T-cell (primary cell): Measurements from ENCODE around the gene CC2D2A. TPM values are rescaled to one million over a fixed set of nuclear protein-coding genes. Genes with fewer than 3 reads are reported as not detected.

Experiments
- ATAC-seq, 4 experiments: fragments of 200-7000 bp in 3 of 4; fragments of 150-1000 bp in 1 of 4; cut with Tn5 transposase; replicated peaks in 1 of 4; 1 replicate in 3 of 4; 2 replicates in 1 of 4; pipeline ENCODE4 v1.10.0; 2021; ENCODE audit warnings: moderate library complexity in 3 of 4, mild to moderate bottlenecking in 2 of 4, moderate number of reproducible peaks in 1 of 4
- CTCF ChIA-PET, 2 donors: fragments of 300-600 bp; sonication (Branson Sonifier 250); formaldehyde crosslinking; loops; one replicate each; lab custom pipeline; 2022; ENCODE audit warnings: antibody characterized with exemption in 2 of 2; lab: Charles Lee
- POLR2A ChIA-PET, 2 donors: fragments of 300-600 bp; sonication (Branson Sonifier 250); formaldehyde crosslinking; loops; one replicate each; lab custom pipeline; 2022; ENCODE audit warnings: antibody characterized with exemption in 2 of 2; lab: Charles Lee
- DNase-seq, 35 experiments: peaks; one replicate each; pipeline versions ENCODE4 v3.0.0 to v3.0.0-alpha.2; 2013 to 2023
- H3K27ac ChIP-seq: one replicate; pipeline ENCODE4 v1.5.1; 2013; ENCODE audit warnings: low read length
- H3K27me3 ChIP-seq, 2 experiments: replicated peaks in 1 of 2; 1 replicate in 1 of 2; 2 replicates in 1 of 2; pipeline versions ENCODE4 v1.6.1 to v1.7.0; 2013; ENCODE audit warnings: low read length in 1 of 2, mixed read lengths in 1 of 2; ENCODE audit not compliant: control insufficient read depth in 2 of 2, insufficient read depth in 2 of 2; ENCODE audit errors: extremely low read depth in 1 of 2
- H3K36me3 ChIP-seq, 2 donors: 1 replicate in 1 of 2; 2 replicates in 1 of 2; pipeline versions ENCODE4 v1.6.1 to v1.7.0; 2013; ENCODE audit warnings: low read length in 1 of 2; ENCODE audit not compliant: control insufficient read depth in 2 of 2, insufficient read depth in 1 of 2; ENCODE audit errors: extremely low read depth in 1 of 2
- H3K4me1 ChIP-seq, 2 experiments: 1 replicate in 1 of 2; 2 replicates in 1 of 2; pipeline versions ENCODE4 v1.6.1 to v1.7.0; 2013; ENCODE audit warnings: low read length in 2 of 2, mixed read lengths in 1 of 2; ENCODE audit not compliant: insufficient read depth in 2 of 2, control insufficient read depth in 1 of 2; ENCODE audit errors: extremely low read depth in 1 of 2
- H3K4me3 ChIP-seq, 2 donors: 1 replicate in 1 of 2; 2 replicates in 1 of 2; pipeline versions ENCODE4 v1.5.1 to v1.7.0; 2013; ENCODE audit warnings: mild to moderate bottlenecking in 2 of 2, low read length in 1 of 2, moderate library complexity in 1 of 2; ENCODE audit not compliant: control insufficient read depth in 1 of 2; ENCODE audit errors: extremely low read depth in 1 of 2
- H3K9me3 ChIP-seq: 2 replicates; pipeline ENCODE4 v1.7.0; 2013
- H3K27ac Mint-ChIP-seq, 2 donors: one replicate each; pipeline ENCODE4 v1.8.0; 2020 to 2021; ENCODE audit warnings: mild to moderate bottlenecking in 2 of 2, mixed read lengths in 2 of 2
- H3K27me3 Mint-ChIP-seq, 2 donors: one replicate each; pipeline ENCODE4 v1.8.0; 2021 to 2022; ENCODE audit warnings: mixed read lengths in 2 of 2
- H3K36me3 Mint-ChIP-seq: one replicate; pipeline ENCODE4 v1.8.0; 2021; ENCODE audit warnings: mixed read lengths
- H3K4me1 Mint-ChIP-seq, 3 donors: one replicate each; pipeline ENCODE4 v1.8.0; 2020 to 2022; ENCODE audit warnings: mixed read lengths in 3 of 3, mild to moderate bottlenecking in 1 of 3
- H3K4me3 Mint-ChIP-seq, 3 donors: one replicate each; pipeline ENCODE4 v1.8.0; 2020 to 2022; ENCODE audit warnings: mild to moderate bottlenecking in 3 of 3, mixed read lengths in 3 of 3, moderate library complexity in 3 of 3
- H3K9me3 Mint-ChIP-seq, 3 donors: one replicate each; pipeline ENCODE4 v1.8.0; 2020 to 2022; ENCODE audit warnings: mixed read lengths in 3 of 3
- WGBS: methylation state at CpG from one replicate; pipeline ENCODE4 v1.1.5; 2013; ENCODE audit warnings: missing lambda C conversion rate; ENCODE audit not compliant: insufficient coverage; 5-methylcytosine and 5-hydroxymethylcytosine counted together
- total RNA-seq, 35 experiments: library from RNA in 6 of 35; stranded (reverse) in 6 of 35; fragments of 120-200 nt in 1 of 35; gene quantifications; one replicate each; pipeline versions ENCODE4 v1.2.1 to v1.2.4 and lab custom pipeline; 2013 to 2026

The CC2D2A gene
- total RNA-seq, 5 donors from 2014 or later (not counting 1 experiment from before 2014, with no cell fraction given) = 0.16 to 1.1 (median 0.40) TPM

DNA sequence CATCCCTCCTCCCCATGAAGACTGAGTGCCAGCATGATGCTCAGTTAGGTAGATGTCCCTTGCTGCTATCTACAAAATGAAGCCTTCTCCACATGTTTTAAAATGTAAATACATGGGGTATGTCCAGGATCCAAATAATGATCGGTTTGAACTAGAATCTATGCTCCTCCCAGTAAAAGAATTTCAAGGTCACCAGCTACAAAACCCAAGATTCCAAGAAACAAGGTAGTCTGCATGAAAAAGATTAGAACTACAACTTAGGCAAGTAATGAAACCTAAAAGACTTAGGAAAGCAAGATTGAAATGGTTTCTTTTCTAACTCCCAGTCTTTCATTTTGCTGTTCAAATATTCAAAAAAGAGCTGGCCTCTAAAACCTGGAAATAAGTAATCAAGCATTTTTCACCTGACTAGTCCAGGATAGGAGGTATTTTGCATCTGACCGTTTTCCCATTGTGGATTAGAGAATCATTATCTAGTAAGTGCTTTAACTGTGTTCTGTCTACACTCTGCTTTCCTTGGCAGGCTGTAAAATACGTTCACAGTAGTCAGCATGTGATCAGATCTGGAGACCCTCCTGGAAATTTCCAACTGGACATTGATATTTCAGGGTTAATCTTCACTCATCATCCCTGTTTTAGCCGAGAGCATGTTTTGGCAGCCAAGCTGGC is 57.4 kb downstream of the CC2D2A start:
- Mint-ChIP-seq H3K4me1 (no peaks in the 10 kb centered on the region), H3K36me3 (peaks cover 12% of the 10 kb centered on the region), H3K27ac (no peak overlapping the region), H3K9me3 (no peaks in the 10 kb centered on the region), H3K4me3 (no peak overlapping the region), H3K27me3 (no peaks in the 10 kb centered on the region)
- Histone ChIP-seq H3K4me3 (no peak overlapping the region), H3K27ac (no peak overlapping the region), H3K36me3 (no peaks in the 10 kb centered on the region), H3K27me3 (no peaks in the 10 kb centered on the region), H3K4me1 (no peaks in the 10 kb centered on the region), H3K9me3 (no peaks in the 10 kb centered on the region)
- DNase-seq (no peak), ATAC-seq (no peak)
- ChIA-PET CTCF (no interaction called here), POLR2A (no interaction called here)
- WGBS = 83% methylated on average over 2 of the region's 4 CpGs

DNA sequence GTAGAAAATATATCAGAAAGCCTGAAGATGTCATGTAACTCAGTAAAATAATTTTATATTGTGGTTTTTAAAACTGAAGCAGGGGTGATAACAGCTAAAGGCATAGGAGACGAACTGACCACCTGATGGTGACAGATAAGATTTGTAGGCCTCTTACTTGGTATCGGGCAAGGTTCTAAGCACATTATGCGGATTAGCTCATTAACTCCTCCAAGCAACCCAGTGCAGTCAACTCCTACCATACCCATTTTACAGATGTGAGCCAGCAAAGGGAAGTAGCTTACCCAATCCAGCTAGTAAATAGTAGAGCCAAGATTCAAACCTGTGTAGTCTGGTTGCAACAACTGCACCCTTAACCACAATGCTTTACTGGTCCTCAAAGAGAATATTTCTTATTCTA is 62.1 kb downstream of the CC2D2A start:
- no peak overlapping the region for H3K27ac ChIP-seq
- H3K9me3 Mint-ChIP-seq = no peaks in the 10 kb centered on the region
- no peaks in the 10 kb centered on the region for H3K4me1 Mint-ChIP-seq
- H3K27me3 ChIP-seq = no peaks in the 10 kb centered on the region
- H3K36me3 Mint-ChIP-seq = peaks cover 6% of the 10 kb centered on the region
- no peak overlapping the region for H3K27ac Mint-ChIP-seq
- H3K4me3 ChIP-seq = no peak overlapping the region
- no peaks in the 10 kb centered on the region for H3K27me3 Mint-ChIP-seq
- POLR2A ChIA-PET = no interaction called here
- H3K4me3 Mint-ChIP-seq = no peak overlapping the region
- ATAC-seq (no peak), DNase-seq (no peak)
- no CpG with 5 or more reads among the region's 3 CpGs for WGBS
- no peaks in the 10 kb centered on the region for H3K9me3 ChIP-seq
- no peaks in the 10 kb centered on the region for H3K36me3 ChIP-seq
- CTCF ChIA-PET = no interaction called here
- no peaks in the 10 kb centered on the region for H3K4me1 ChIP-seq

DNA sequence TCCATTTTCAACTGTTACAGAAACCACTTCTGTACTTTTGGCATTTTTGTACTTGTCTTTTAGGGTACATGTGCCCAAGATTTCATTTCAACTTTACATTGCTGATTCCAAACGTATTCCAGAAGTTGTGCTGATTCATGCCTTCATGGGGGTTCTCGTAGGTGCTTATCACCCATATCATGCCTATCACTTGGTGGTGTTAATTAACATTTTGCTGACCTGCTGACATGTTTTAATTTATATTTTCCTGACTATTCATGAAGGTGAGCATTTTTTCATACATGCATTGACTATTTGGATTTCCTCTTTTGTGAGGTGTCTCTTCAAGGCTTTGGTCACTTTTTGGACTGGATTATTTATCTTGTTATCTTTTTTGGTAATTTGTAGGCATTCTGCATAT is 64.1 kb downstream of the CC2D2A start:
- CTCF ChIA-PET = no interaction called here
- no peak overlapping the region for H3K27ac Mint-ChIP-seq
- H3K27me3 Mint-ChIP-seq = no peaks in the 10 kb centered on the region

DNA sequence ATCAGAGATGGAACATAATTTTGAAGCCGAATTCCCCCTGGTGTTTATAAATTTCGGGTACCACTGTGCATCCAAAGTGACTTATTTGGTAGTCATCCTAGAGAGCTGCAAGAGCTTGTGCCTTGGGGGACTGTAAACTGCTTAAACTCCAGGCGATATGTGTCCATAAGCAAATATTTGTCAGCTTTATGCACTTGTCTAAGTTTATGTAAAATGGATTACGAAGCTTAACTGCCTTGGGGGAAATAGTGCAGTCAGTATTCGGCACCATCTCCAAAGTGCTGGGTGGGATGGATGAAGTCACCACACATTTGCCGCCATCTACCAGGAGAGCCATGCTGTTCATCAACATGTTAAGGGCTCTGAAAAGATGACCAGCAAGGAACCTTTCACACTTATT is 65.9 kb downstream of the CC2D2A start:
- Mint-ChIP-seq H3K27me3 (no peaks in the 10 kb centered on the region), H3K27ac (no peak overlapping the region), H3K4me1 (no peaks in the 10 kb centered on the region), H3K9me3 (no peaks in the 10 kb centered on the region), H3K36me3 (peaks cover 14% of the 10 kb centered on the region), H3K4me3 (no peak overlapping the region)
- no peaks in the 10 kb centered on the region for H3K27me3 ChIP-seq
- no peaks in the 10 kb centered on the region for H3K36me3 ChIP-seq
- no peaks in the 10 kb centered on the region for H3K4me1 ChIP-seq
- H3K4me3 ChIP-seq = no peak overlapping the region
- ChIA-PET POLR2A (no interaction called here), CTCF (no interaction called here)
- ATAC-seq (no peak), DNase-seq (no peak)
- no peaks in the 10 kb centered on the region for H3K9me3 ChIP-seq
- no peak overlapping the region for H3K27ac ChIP-seq
- WGBS = 98% methylated on average over 5 of the region's 6 CpGs

More for the DNA sequence above, 64.1 kb downstream of the CC2D2A start:
- no peak overlapping the region for H3K4me3 ChIP-seq
- no CpG with 5 or more reads among the region's 2 CpGs for WGBS
- POLR2A ChIA-PET = no interaction called here
- no peaks in the 10 kb centered on the region for H3K9me3 ChIP-seq
- no peaks in the 10 kb centered on the region for H3K4me1 Mint-ChIP-seq
- H3K27ac ChIP-seq = no peak overlapping the region
- H3K36me3 Mint-ChIP-seq = peaks cover 11% of the 10 kb centered on the region
- H3K36me3 ChIP-seq = no peaks in the 10 kb centered on the region
- no peaks in the 10 kb centered on the region for H3K9me3 Mint-ChIP-seq
- no peaks in the 10 kb centered on the region for H3K27me3 ChIP-seq
- ATAC-seq (no peak), DNase-seq (no peak)
- no peaks in the 10 kb centered on the region for H3K4me1 ChIP-seq
- H3K4me3 Mint-ChIP-seq = no peak overlapping the region

DNA sequence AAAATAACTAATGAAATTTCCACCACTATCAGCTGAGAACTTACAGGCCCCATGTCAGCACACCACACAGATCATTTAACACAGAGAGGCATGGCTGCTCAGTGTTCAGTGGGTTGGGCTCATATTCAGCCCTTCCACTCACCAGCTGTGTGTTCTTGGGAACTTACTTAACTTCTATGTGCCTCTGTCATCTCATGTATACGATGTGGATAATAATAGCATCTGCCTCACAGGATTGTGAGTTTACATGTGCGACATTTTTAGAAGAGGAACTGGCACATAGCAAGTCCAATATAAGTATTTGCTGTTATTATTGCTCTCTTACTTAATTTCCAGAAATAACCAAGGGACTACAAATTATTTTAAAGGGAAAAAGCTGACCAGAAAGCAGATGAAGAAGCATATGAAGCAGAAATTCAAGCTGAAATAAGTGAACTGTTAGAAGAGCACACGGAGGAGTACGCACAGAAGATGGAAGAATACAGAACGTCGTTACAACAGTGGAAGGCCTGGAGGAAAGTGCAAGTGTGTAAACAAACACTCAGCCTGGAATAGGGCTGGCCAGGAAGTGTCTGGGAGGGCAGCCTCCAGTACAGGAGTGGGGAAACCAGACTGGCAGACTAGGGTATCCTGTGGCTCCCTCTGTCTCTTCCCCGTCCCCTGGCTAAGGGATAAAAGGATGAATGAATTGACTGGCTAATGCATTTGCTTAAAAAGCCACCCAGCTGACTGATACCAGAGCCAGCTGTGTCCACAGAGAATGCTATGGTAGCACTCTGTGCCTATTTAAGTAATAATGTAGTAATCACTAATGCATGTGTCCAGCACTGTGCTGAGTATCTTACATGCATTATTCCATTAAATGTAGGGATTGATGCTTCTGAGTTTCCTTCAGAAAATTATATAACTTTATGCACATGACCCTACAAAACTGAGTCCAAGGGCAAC is 67.1 kb downstream of the CC2D2A start:
- Mint-ChIP-seq H3K9me3 (no peaks in the 10 kb centered on the region), H3K27me3 (no peaks in the 10 kb centered on the region), H3K4me1 (no peaks in the 10 kb centered on the region), H3K36me3 (peaks cover 23% of the 10 kb centered on the region), H3K4me3 (no peak overlapping the region), H3K27ac (no peak overlapping the region)
- Histone ChIP-seq H3K4me1 (no peaks in the 10 kb centered on the region), H3K27ac (no peak overlapping the region), H3K9me3 (no peaks in the 10 kb centered on the region), H3K27me3 (no peaks in the 10 kb centered on the region), H3K4me3 (no peak overlapping the region), H3K36me3 (no peaks in the 10 kb centered on the region)
- CTCF ChIA-PET = no interaction called here
- 100% methylated on average over 5 of the region's 7 CpGs for WGBS
- POLR2A ChIA-PET = no interaction called here
- no peak for DNase-seq
- ATAC-seq = no peak

DNA sequence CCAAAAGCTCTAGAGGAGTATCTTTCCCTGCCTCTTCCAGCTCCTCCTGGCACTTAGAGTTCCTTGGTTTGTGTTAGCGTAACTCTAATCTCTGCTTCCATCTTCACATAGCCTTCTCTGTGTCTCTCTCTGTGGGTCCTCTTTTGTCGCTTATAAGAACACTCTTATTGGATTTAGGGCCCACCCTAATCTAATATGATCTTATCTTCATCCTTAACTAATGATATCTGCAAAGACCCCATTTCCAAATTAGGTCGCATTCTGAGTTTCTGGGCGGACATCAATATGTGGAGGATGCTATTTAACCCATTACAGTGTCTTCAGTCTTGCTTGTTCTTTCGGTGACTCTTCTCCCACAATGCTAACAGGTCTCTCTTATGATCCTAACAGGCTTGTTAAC is 72.3 kb downstream of the CC2D2A start:
- DNase-seq = no peak
- 100% methylated on average over 4 of the region's 5 CpGs for WGBS
- no peaks in the 10 kb centered on the region for H3K36me3 ChIP-seq
- no peak overlapping the region for H3K27ac ChIP-seq
- H3K4me3 ChIP-seq = no peak overlapping the region
- H3K4me3 Mint-ChIP-seq = no peak overlapping the region
- no peaks in the 10 kb centered on the region for H3K27me3 ChIP-seq
- H3K4me1 ChIP-seq = peaks cover 0 to 3% of the 10 kb centered on the region in 2 experiments
- H3K36me3 Mint-ChIP-seq = peaks cover 46% of the 10 kb centered on the region
- H3K9me3 ChIP-seq = no peaks in the 10 kb centered on the region
- peaks cover 0 to 5% (median 4%) of the 10 kb centered on the region in 3 donors for H3K4me1 Mint-ChIP-seq
- no peaks in the 10 kb centered on the region for H3K27me3 Mint-ChIP-seq
- POLR2A ChIA-PET = no interaction called here
- CTCF ChIA-PET = no interaction called here
- ATAC-seq = no peak
- H3K9me3 Mint-ChIP-seq = no peaks in the 10 kb centered on the region
- no peak overlapping the region for H3K27ac Mint-ChIP-seq
